Psoas muscle (tissue), 8 donors: ENCODE data around the gene GNAI1. TPM values are rescaled to one million over a fixed set of nuclear protein-coding genes. Genes with fewer than 3 reads are reported as not detected.

Experiments used
- ATAC-seq, 4 donors: fragments of 200-7000 bp; cut with Tn5 transposase; one replicate each; pipeline ENCODE4 v1.9.1; 2020; ENCODE audit warnings: moderate library complexity in 3 of 4, mild to moderate bottlenecking in 2 of 4
- DNase-seq, 2 donors: peaks; one replicate each; pipeline ENCODE4 v3.0.0-alpha.2; 2020
- H3K27ac ChIP-seq: fragments of 200-600 bp; one replicate; pipeline ENCODE4 v1.8.0; 2022
- H3K27me3 ChIP-seq, 3 donors: fragments of 200-600 bp in 1 of 3; one replicate each; pipeline versions ENCODE4 v1.6.1 to v1.8.0; 2013 to 2022; ENCODE audit warnings: low read length in 2 of 3, mild to moderate bottlenecking in 2 of 3, moderate library complexity in 1 of 3; ENCODE audit not compliant: insufficient read depth in 3 of 3
- H3K36me3 ChIP-seq, 2 donors: fragments of 200-600 bp in 1 of 2; one replicate each; pipeline versions ENCODE4 v1.6.1 to v1.8.0; 2013 to 2022; ENCODE audit warnings: low read depth in 1 of 2, mild to moderate bottlenecking in 1 of 2, moderate library complexity in 1 of 2; ENCODE audit not compliant: insufficient read depth in 1 of 2
- H3K4me1 ChIP-seq: fragments of 200-600 bp; one replicate; pipeline ENCODE4 v1.8.0; 2022
- H3K4me3 ChIP-seq: fragments of 200-600 bp; one replicate; pipeline ENCODE4 v1.8.0; 2022; ENCODE audit warnings: mild to moderate bottlenecking
- H3K9me3 ChIP-seq: fragments of 200-600 bp; one replicate; pipeline ENCODE4 v1.8.0; 2022
- CTCF ChIP-seq: fragments of 200-600 bp; IDR thresholded peaks from one replicate; pipeline ENCODE4 v1.8.0; 2022; ENCODE audit warnings: antibody characterized with exemption
- WGBS, 3 donors: extraction: QIAGEN DNeasy Blood & Tissue Kit; methylation state at CpG; one replicate each; pipeline versions ENCODE4 v1.1.6 to v1.1.7; 2013; 5-methylcytosine and 5-hydroxymethylcytosine counted together
- intact Hi-C, 2 donors: fragments of 100-400 bp; cut with DNase I; formaldehyde crosslinking; loops; one replicate each; pipeline versions ENCODE4 v1.11.0 to v1.14.2; 2022
- polyA plus RNA-seq, 3 donors: library from polyadenylated mRNA; stranded (reverse); fragments of 200-250 nt; gene quantifications; one replicate each; pipeline ENCODE4 v1.2.3, GENCODE V29; 2013
- total RNA-seq, 4 donors: library from RNA; stranded (reverse); fragmentation: NEBNext Ultra II Directional in 2 of 4; extraction: Animal tissue kit (Norgen Biotek cat#: 25700) in 2 of 4; gene quantifications; one replicate each; pipeline versions ENCODE4 v1.2.1 to v1.2.4, GENCODE V29; 2021 to 2023
- donor health status: healthy with polysubstance abuse.
- donor health status: DM: no; HTN: no; CAD: no; lungs with moderate emphysema.
- donor health status: Bipolar disorder and iron deficiency.
- donor health status: healthy.
- donor health status: DM: yes; HTN: yes; CAD: no.
- donor health status: DM: no; HTN: no; CAD: no.
- donor health status: DM: no; HTN: no; CAD: no.
- donor health status: DM: yes; HTN: yes; CAD: no.

The GNAI1 gene
- total and polyA plus RNA-seq, 7 donors, result 3.8 to 13.7 (median 6.5) TPM

- no peak for TF ChIP-seq CTCF
- no peaks in the 10 kb centered on the region for H3K9me3 ChIP-seq
- no peaks in the 10 kb centered on the region for H3K4me1 ChIP-seq
- no peaks in the 10 kb centered on the region for H3K36me3 ChIP-seq
- H3K27me3 ChIP-seq, result no peaks in the 10 kb centered on the region
- 94 to 98% (median 95%) methylated on average over 5 of the region's 5 CpGs for WGBS, 3 donors
- no peak overlapping the region for H3K4me3 ChIP-seq
- ATAC-seq (no peak), DNase-seq (no peak)
- H3K27ac ChIP-seq, result no peak overlapping the region
- intact Hi-C loops, result no loop called here
Observed at GRCh38 chr7:80110376-80110775, 24.3 kb upstream of the GNAI1 start.

GRCh38 chr7:80114159-80114558 is 20.5 kb upstream of the GNAI1 start:
- H3K4me1 ChIP-seq, result no peaks in the 10 kb centered on the region
- no peak overlapping the region for H3K27ac ChIP-seq
- no peak for TF ChIP-seq CTCF
- no peaks in the 10 kb centered on the region for H3K36me3 ChIP-seq
- intact Hi-C loops, result no loop called here
- no peak for DNase-seq
- H3K9me3 ChIP-seq, result no peaks in the 10 kb centered on the region
- 90 to 96% (median 92%) methylated on average over 4 of the region's 4 CpGs for WGBS, 3 donors
- no peak overlapping the region for H3K4me3 ChIP-seq
- ATAC-seq, result no peak
- no peaks in the 10 kb centered on the region for H3K27me3 ChIP-seq

GRCh38 chr7:80124526-80125264 is 9.9 kb upstream of the GNAI1 start:
- intact Hi-C loops, result no loop called here

GRCh38 chr7:80127412-80128160 is 7.0 kb upstream of the GNAI1 start:
- no peaks in the 10 kb centered on the region for H3K36me3 ChIP-seq
- no peak overlapping the region for H3K27ac ChIP-seq
- no peaks in the 10 kb centered on the region for H3K4me1 ChIP-seq
- no peak for TF ChIP-seq CTCF
- DNase-seq (no peak), ATAC-seq (no peak)
- H3K27me3 ChIP-seq, result no peaks in the 10 kb centered on the region
- intact Hi-C loops, result no loop called here
- WGBS, 3 donors, result 81 to 96% (median 83%) methylated on average over 1 of the region's 1 CpG
- H3K4me3 ChIP-seq, result no peak overlapping the region
- no peaks in the 10 kb centered on the region for H3K9me3 ChIP-seq

More at GRCh38 chr7:80124526-80125264, 9.9 kb upstream of the GNAI1 start:
- ATAC-seq (no peak), DNase-seq (no peak)
- H3K27ac ChIP-seq, result no peak overlapping the region
- H3K4me1 ChIP-seq, result no peaks in the 10 kb centered on the region
- no peaks in the 10 kb centered on the region for H3K27me3 ChIP-seq
- H3K4me3 ChIP-seq, result no peak overlapping the region
- 72 to 76% (median 75%) methylated on average over 4 of the region's 4 CpGs for WGBS, 3 donors
- no peaks in the 10 kb centered on the region for H3K36me3 ChIP-seq
- no peaks in the 10 kb centered on the region for H3K9me3 ChIP-seq
- TF ChIP-seq CTCF, result no peak
